T-helper 1 cell (primary cell): ENCODE results near the gene JUND.
A peak's percentile ranks its signal among the peaks of the same experiment; 100 is the strongest.

Experiments
- DNase-seq, 5 donors: peaks; one replicate each; pipeline ENCODE4 v3.0.0-alpha.2; 2012 to 2020

JUND gene

GRCh38 chr19:18266771-18267686, 14.4 kb downstream of the JUND start:
- DNase-seq: no peak

- DNase-seq: no peak
Measured at GRCh38 chr19:18265582-18265981, 15.8 kb downstream of the JUND start.

GRCh38 chr19:18264971-18265540, 16.4 kb downstream of the JUND start:
- no peak for DNase-seq

- DNase-seq: no peak
Measured at GRCh38 chr19:18264137-18264854, 17.1 kb downstream of the JUND start.

- no peak for DNase-seq
Measured at GRCh38 chr19:18263324-18264136, 17.9 kb downstream of the JUND start.

- DNase-seq: no peak
Measured at GRCh38 chr19:18262917-18263316, 18.5 kb downstream of the JUND start.

- DNase-seq: no peak
Measured at GRCh38 chr19:18262144-18262543, 19.3 kb downstream of the JUND start.

- DNase-seq: no peak
Measured at GRCh38 chr19:18261474-18261873, 19.9 kb downstream of the JUND start.

- DNase-seq: no peak
Measured at GRCh38 chr19:18259893-18260292, 21.5 kb downstream of the JUND start.

GRCh38 chr19:18257503-18258470, 23.6 kb downstream of the JUND start:
- no peak for DNase-seq

GRCh38 chr19:18254546-18255503, 26.6 kb downstream of the JUND start:
- no peak for DNase-seq

- no peak for DNase-seq
Measured at GRCh38 chr19:18253716-18254115, 27.7 kb downstream of the JUND start.

- DNase-seq: no peak
Measured at GRCh38 chr19:18253130-18253529, 28.3 kb downstream of the JUND start.

- DNase-seq: no peak
Measured at GRCh38 chr19:18252370-18252717, 29.1 kb downstream of the JUND start.

- peak; percentile 47 to 81 (median 68) for DNase-seq
Measured at GRCh38 chr19:18251587-18252369, 29.6 kb downstream of the JUND start.

- DNase-seq: no peak
Measured at GRCh38 chr19:18249834-18250233, 31.6 kb downstream of the JUND start.

- DNase-seq: no peak
Measured at GRCh38 chr19:18245297-18245696, 36.1 kb downstream of the JUND start.

- no peak for DNase-seq
Measured at GRCh38 chr19:18239303-18239702, 42.1 kb downstream of the JUND start.

- DNase-seq: no peak
Measured at GRCh38 chr19:18234194-18234593, 47.2 kb downstream of the JUND start.
